Astrocyte (in vitro differentiated cells and primary cell): ENCODE results near the gene UBE2E3. TPM values are rescaled to one million over a fixed set of nuclear protein-coding genes. Genes with fewer than 3 reads are reported as not detected.

ENCODE experiments used
- DNase-seq: peaks from one replicate; pipeline ENCODE4 v3.0.0-alpha.2; 2010; ENCODE audit warnings: low read depth
- FAIRE-seq: peaks from 2 replicates; lab custom pipeline; 2011; peaks lifted over from hg19 to GRCh38; lab: Jason Lieb, UNC
- H2AFZ ChIP-seq: 2 replicates; pipeline ENCODE4 v1.6.0; 2012; ENCODE audit warnings: low read depth, low read length, inconsistent platforms
- H3K27ac ChIP-seq: 2 replicates; pipeline ENCODE4 v1.5.1; 2011; ENCODE audit warnings: low read depth, low read length, inconsistent platforms
- H3K27me3 ChIP-seq: 2 replicates; pipeline ENCODE4 v1.6.0; 2011; ENCODE audit warnings: low read length, inconsistent platforms; ENCODE audit not compliant: insufficient read depth
- H3K36me3 ChIP-seq: 2 replicates; pipeline ENCODE4 v1.5.1; 2011; ENCODE audit warnings: low read length, inconsistent platforms; ENCODE audit not compliant: insufficient read depth
- H3K4me1 ChIP-seq: 2 replicates; pipeline ENCODE4 v1.5.1; 2011; ENCODE audit warnings: low read length, inconsistent platforms; ENCODE audit not compliant: insufficient read depth
- H3K4me2 ChIP-seq: 2 replicates; pipeline ENCODE4 v1.6.0; 2012; ENCODE audit warnings: low read length, inconsistent platforms
- H3K4me3 ChIP-seq: 2 replicates; pipeline ENCODE4 v1.5.1; 2011; ENCODE audit warnings: low read depth, mild to moderate bottlenecking, low read length, inconsistent platforms; ENCODE audit not compliant: insufficient read depth
- H3K79me2 ChIP-seq: 2 replicates; pipeline ENCODE4 v1.6.0; 2012; ENCODE audit warnings: mild to moderate bottlenecking, low read length, inconsistent platforms; ENCODE audit not compliant: insufficient read depth
- H3K9ac ChIP-seq: 2 replicates; pipeline ENCODE4 v1.6.0; 2012; ENCODE audit warnings: mild to moderate bottlenecking, low read length, inconsistent platforms
- H3K9me3 ChIP-seq: 2 replicates; pipeline ENCODE4 v1.5.1; 2012; ENCODE audit warnings: low read depth, mild to moderate bottlenecking, low read length, inconsistent platforms; ENCODE audit not compliant: insufficient read depth
- H4K20me1 ChIP-seq: 2 replicates; pipeline ENCODE4 v1.6.0; 2012; ENCODE audit warnings: low read length, inconsistent platforms; ENCODE audit not compliant: insufficient read depth
- H3K27ac Mint-ChIP-seq: one replicate; pipeline ENCODE4 v1.8.0; 2021; ENCODE audit warnings: mild to moderate bottlenecking, mixed read lengths; ENCODE audit not compliant: unreplicated experiment
- H3K27me3 Mint-ChIP-seq: one replicate; pipeline ENCODE4 v1.8.0; 2021; ENCODE audit warnings: low read depth, mixed read lengths; ENCODE audit not compliant: unreplicated experiment
- H3K36me3 Mint-ChIP-seq: one replicate; pipeline ENCODE4 v1.8.0; 2021; ENCODE audit warnings: low read depth, mixed read lengths; ENCODE audit not compliant: unreplicated experiment
- H3K4me1 Mint-ChIP-seq: one replicate; pipeline ENCODE4 v1.8.0; 2021; ENCODE audit warnings: low read depth, mixed read lengths; ENCODE audit not compliant: unreplicated experiment
- H3K4me3 Mint-ChIP-seq: one replicate; pipeline ENCODE4 v1.8.0; 2021; ENCODE audit warnings: mild to moderate bottlenecking, moderate library complexity, mixed read lengths; ENCODE audit not compliant: unreplicated experiment
- H3K9me3 Mint-ChIP-seq: one replicate; pipeline ENCODE4 v1.8.0; 2021; ENCODE audit warnings: mild to moderate bottlenecking, mixed read lengths; ENCODE audit not compliant: unreplicated experiment
- EZH2 ChIP-seq: IDR thresholded peaks from 2 replicates; pipeline ENCODE4 v1.6.1; 2012; ENCODE audit warnings: mild to moderate bottlenecking, low read length, inconsistent platforms; ENCODE audit not compliant: insufficient read depth
- total RNA-seq: library from RNA; stranded (reverse); gene quantifications from 2 replicates; pipeline ENCODE4 v1.2.1, GENCODE V29; 2021
- TF ChIP-seq, protein P1 (sequence below): IDR thresholded peaks from 2 replicates; pipeline ENCODE4 v1.5.1; 2011; ENCODE audit warnings: low read depth, mild to moderate bottlenecking, inconsistent platforms, low read length, moderate library complexity; ENCODE audit not compliant: insufficient read depth

The UBE2E3 gene
- total RNA-seq, 1 donor from 2014 or later = 140 TPM

DNA sequence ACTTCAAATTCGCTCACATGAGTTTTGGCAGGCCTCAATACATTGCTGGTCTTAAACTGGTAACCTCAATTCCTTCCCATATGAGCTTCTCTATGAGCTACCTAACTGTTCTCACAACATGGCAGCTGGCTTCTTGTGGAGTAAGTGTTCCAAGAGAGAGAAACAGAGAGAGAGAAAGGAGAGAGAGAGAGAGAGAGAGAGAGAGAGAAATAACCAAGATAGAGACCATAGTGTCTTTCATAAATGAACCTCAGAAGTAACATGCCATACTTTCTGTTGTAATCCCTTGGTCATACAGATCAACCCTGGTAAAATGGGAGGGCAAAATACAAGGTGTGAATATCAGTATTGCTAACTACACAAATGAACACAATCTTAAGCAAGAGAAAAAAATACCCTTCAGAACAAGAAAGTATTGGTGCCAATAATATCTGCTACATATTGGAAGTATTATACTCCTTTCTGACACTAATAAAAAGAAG, 33.2 kb upstream of the UBE2E3 start:
- DNase-seq (no peak), FAIRE-seq (no peak)
- Histone ChIP-seq H2AFZ (no peak overlapping the region), H3K4me3 (no peak overlapping the region), H3K4me1 (no peaks in the 10 kb centered on the region), H3K27ac (no peak overlapping the region), H3K9me3 (no peaks in the 10 kb centered on the region), H3K9ac (no peak overlapping the region), H3K36me3 (no peaks in the 10 kb centered on the region), H4K20me1 (no peaks in the 10 kb centered on the region), H3K27me3 (no peaks in the 10 kb centered on the region), H3K79me2 (no peaks in the 10 kb centered on the region), H3K4me2 (no peak overlapping the region)
- H3K4me1 Mint-ChIP-seq = peaks cover 3% of the 10 kb centered on the region
- no peaks in the 10 kb centered on the region for H3K36me3 Mint-ChIP-seq
- no peak overlapping the region for H3K4me3 Mint-ChIP-seq
- no peaks in the 10 kb centered on the region for H3K9me3 Mint-ChIP-seq
- TF ChIP-seq, protein P1, sequence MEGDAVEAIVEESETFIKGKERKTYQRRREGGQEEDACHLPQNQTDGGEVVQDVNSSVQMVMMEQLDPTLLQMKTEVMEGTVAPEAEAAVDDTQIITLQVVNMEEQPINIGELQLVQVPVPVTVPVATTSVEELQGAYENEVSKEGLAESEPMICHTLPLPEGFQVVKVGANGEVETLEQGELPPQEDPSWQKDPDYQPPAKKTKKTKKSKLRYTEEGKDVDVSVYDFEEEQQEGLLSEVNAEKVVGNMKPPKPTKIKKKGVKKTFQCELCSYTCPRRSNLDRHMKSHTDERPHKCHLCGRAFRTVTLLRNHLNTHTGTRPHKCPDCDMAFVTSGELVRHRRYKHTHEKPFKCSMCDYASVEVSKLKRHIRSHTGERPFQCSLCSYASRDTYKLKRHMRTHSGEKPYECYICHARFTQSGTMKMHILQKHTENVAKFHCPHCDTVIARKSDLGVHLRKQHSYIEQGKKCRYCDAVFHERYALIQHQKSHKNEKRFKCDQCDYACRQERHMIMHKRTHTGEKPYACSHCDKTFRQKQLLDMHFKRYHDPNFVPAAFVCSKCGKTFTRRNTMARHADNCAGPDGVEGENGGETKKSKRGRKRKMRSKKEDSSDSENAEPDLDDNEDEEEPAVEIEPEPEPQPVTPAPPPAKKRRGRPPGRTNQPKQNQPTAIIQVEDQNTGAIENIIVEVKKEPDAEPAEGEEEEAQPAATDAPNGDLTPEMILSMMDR = no peak
- TF ChIP-seq EZH2 = no peak
- H3K27ac Mint-ChIP-seq = no peak overlapping the region
- no peaks in the 10 kb centered on the region for H3K27me3 Mint-ChIP-seq

DNA sequence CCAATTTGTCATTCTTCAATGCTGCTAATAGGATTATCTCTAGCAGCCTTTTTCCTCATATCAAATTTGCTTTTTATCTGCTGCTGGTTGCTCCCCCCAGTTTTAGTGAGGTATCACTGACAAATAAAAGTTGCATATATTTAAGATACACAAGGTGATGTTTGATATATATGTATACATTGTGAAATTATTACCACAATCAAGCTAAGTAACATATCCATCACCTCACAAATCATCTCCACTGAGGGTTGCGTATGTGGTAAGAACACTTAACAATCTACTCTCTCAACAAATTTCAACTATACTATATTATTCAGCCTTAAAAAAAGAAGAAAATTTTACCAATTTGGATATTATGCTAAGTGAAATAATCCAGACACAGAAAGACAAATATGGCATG, 30.5 kb upstream of the UBE2E3 start:
- no peak for TF ChIP-seq EZH2
- TF ChIP-seq, protein P1 = no peak

DNA sequence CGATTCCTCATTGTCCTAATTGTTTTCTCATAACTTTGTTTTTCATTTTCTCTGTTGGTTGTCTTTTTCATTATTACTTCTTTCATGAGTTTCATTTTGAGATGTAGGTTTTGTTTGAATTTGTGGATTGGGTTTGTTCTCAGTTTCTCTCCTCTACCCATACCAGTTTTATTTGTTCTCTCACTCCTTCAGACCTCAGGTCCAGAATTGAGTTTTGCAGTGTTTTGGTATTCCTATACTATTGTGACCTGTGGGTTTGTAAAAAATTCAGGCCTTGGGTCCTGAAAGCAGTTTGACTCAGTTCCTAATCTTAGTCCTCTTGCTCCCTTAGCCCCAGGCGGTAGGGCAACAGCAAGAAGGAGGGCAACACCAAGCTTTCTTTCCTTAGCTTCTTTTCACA, 28.3 kb upstream of the UBE2E3 start:
- Histone ChIP-seq H4K20me1 (no peaks in the 10 kb centered on the region), H3K4me1 (no peaks in the 10 kb centered on the region), H3K9me3 (no peaks in the 10 kb centered on the region), H3K27me3 (no peaks in the 10 kb centered on the region), H3K9ac (no peak overlapping the region), H2AFZ (no peak overlapping the region), H3K79me2 (no peaks in the 10 kb centered on the region), H3K4me2 (no peak overlapping the region), H3K4me3 (no peak overlapping the region), H3K36me3 (no peaks in the 10 kb centered on the region), H3K27ac (no peak overlapping the region)
- Mint-ChIP-seq H3K4me1 (no peaks in the 10 kb centered on the region), H3K36me3 (no peaks in the 10 kb centered on the region), H3K27me3 (no peaks in the 10 kb centered on the region), H3K4me3 (no peak overlapping the region), H3K27ac (no peak overlapping the region), H3K9me3 (peaks cover 1% of the 10 kb centered on the region)
- TF ChIP-seq, protein P1 = no peak
- TF ChIP-seq EZH2 = no peak
- FAIRE-seq (no peak), DNase-seq (no peak)

More for the DNA sequence above, 30.5 kb upstream of the UBE2E3 start:
- Mint-ChIP-seq H3K36me3 (no peaks in the 10 kb centered on the region), H3K4me1 (no peaks in the 10 kb centered on the region), H3K9me3 (peaks cover 1% of the 10 kb centered on the region), H3K4me3 (no peak overlapping the region), H3K27ac (no peak overlapping the region), H3K27me3 (no peaks in the 10 kb centered on the region)
- no peaks in the 10 kb centered on the region for H3K4me1 ChIP-seq
- H3K27ac ChIP-seq = no peak overlapping the region
- H3K9me3 ChIP-seq = no peaks in the 10 kb centered on the region
- no peak overlapping the region for H3K4me2 ChIP-seq
- no peaks in the 10 kb centered on the region for H3K79me2 ChIP-seq
- DNase-seq (no peak), FAIRE-seq (no peak)
- no peak overlapping the region for H3K4me3 ChIP-seq
- H2AFZ ChIP-seq = no peak overlapping the region
- H4K20me1 ChIP-seq = no peaks in the 10 kb centered on the region
- no peaks in the 10 kb centered on the region for H3K36me3 ChIP-seq
- no peaks in the 10 kb centered on the region for H3K27me3 ChIP-seq
- no peak overlapping the region for H3K9ac ChIP-seq
